Psoas muscle (tissue), 8 donors: ENCODE results near the gene NOTCH1. TPM values are rescaled to one million over a fixed set of nuclear protein-coding genes. Genes with fewer than 3 reads are reported as not detected.

Source experiments
- ATAC-seq, 4 donors: fragments of 200-7000 bp; cut with Tn5 transposase; one replicate each; pipeline ENCODE4 v1.9.1; 2020; ENCODE audit warnings: moderate library complexity in 3 of 4, mild to moderate bottlenecking in 2 of 4
- DNase-seq, 2 donors: peaks; one replicate each; pipeline ENCODE4 v3.0.0-alpha.2; 2020
- H3K27ac ChIP-seq: fragments of 200-600 bp; one replicate; pipeline ENCODE4 v1.8.0; 2022
- H3K27me3 ChIP-seq, 3 donors: fragments of 200-600 bp in 1 of 3; one replicate each; pipeline versions ENCODE4 v1.6.1 to v1.8.0; 2013 to 2022; ENCODE audit warnings: low read length in 2 of 3, mild to moderate bottlenecking in 2 of 3, moderate library complexity in 1 of 3; ENCODE audit not compliant: insufficient read depth in 3 of 3
- H3K36me3 ChIP-seq, 2 donors: fragments of 200-600 bp in 1 of 2; one replicate each; pipeline versions ENCODE4 v1.6.1 to v1.8.0; 2013 to 2022; ENCODE audit warnings: low read depth in 1 of 2, mild to moderate bottlenecking in 1 of 2, moderate library complexity in 1 of 2; ENCODE audit not compliant: insufficient read depth in 1 of 2
- H3K4me1 ChIP-seq: fragments of 200-600 bp; one replicate; pipeline ENCODE4 v1.8.0; 2022
- H3K4me3 ChIP-seq: fragments of 200-600 bp; one replicate; pipeline ENCODE4 v1.8.0; 2022; ENCODE audit warnings: mild to moderate bottlenecking
- H3K9me3 ChIP-seq: fragments of 200-600 bp; one replicate; pipeline ENCODE4 v1.8.0; 2022
- CTCF ChIP-seq: fragments of 200-600 bp; IDR thresholded peaks from one replicate; pipeline ENCODE4 v1.8.0; 2022; ENCODE audit warnings: antibody characterized with exemption
- WGBS, 3 donors: extraction: QIAGEN DNeasy Blood & Tissue Kit; methylation state at CpG; one replicate each; pipeline versions ENCODE4 v1.1.6 to v1.1.7; 2013; 5-methylcytosine and 5-hydroxymethylcytosine counted together
- intact Hi-C, 2 donors: fragments of 100-400 bp; cut with DNase I; formaldehyde crosslinking; loops; one replicate each; pipeline versions ENCODE4 v1.11.0 to v1.14.2; 2022
- polyA plus RNA-seq, 3 donors: library from polyadenylated mRNA; stranded (reverse); fragments of 200-250 nt; gene quantifications; one replicate each; pipeline ENCODE4 v1.2.3, GENCODE V29; 2013
- total RNA-seq, 4 donors: library from RNA; stranded (reverse); fragmentation: NEBNext Ultra II Directional in 2 of 4; extraction: Animal tissue kit (Norgen Biotek cat#: 25700) in 2 of 4; gene quantifications; one replicate each; pipeline versions ENCODE4 v1.2.1 to v1.2.4, GENCODE V29; 2021 to 2023
- donor health status: healthy with polysubstance abuse.
- donor health status: DM: no; HTN: no; CAD: no; lungs with moderate emphysema.
- donor health status: Bipolar disorder and iron deficiency.
- donor health status: healthy.
- donor health status: DM: yes; HTN: yes; CAD: no.
- donor health status: DM: no; HTN: no; CAD: no.
- donor health status: DM: no; HTN: no; CAD: no.
- donor health status: DM: yes; HTN: yes; CAD: no.

The NOTCH1 gene
- total and polyA plus RNA-seq, 7 donors, result 1.8 to 15.4 (median 8.7) TPM

GRCh38 chr9:136552117-136552703 lies 6.4 kb upstream of the NOTCH1 start:
- Histone ChIP-seq H3K9me3 (no peaks in the 10 kb centered on the region), H3K36me3 (no peaks in the 10 kb centered on the region), H3K27ac (no peak overlapping the region), H3K27me3 (no peaks in the 10 kb centered on the region), H3K4me1 (peaks cover 15% of the 10 kb centered on the region), H3K4me3 (no peak overlapping the region)
- TF ChIP-seq CTCF, result no peak
- WGBS, 3 donors, result 70 to 76% (median 72%) methylated on average over 22 of the region's 22 CpGs
- intact Hi-C loops, result no loop called here
- ATAC-seq, result no peak
- no peak for DNase-seq

- DNase-seq (peak; percentile 74 to 80), ATAC-seq (no peak)
- H3K9me3 ChIP-seq, result no peaks in the 10 kb centered on the region
- WGBS, 3 donors, result 48 to 54% (median 49%) methylated on average over 22 of the region's 22 CpGs
- no peak overlapping the region for H3K27ac ChIP-seq
- no peak overlapping the region for H3K4me3 ChIP-seq
- peaks cover 21% of the 10 kb centered on the region for H3K4me1 ChIP-seq
- H3K36me3 ChIP-seq, result no peaks in the 10 kb centered on the region
- H3K27me3 ChIP-seq, result no peaks in the 10 kb centered on the region
- TF ChIP-seq CTCF, result no peak
- intact Hi-C loops, result no loop called here
These were observed 5.7 kb upstream of the NOTCH1 start for GRCh38 chr9:136551401-136552116.

DNA sequence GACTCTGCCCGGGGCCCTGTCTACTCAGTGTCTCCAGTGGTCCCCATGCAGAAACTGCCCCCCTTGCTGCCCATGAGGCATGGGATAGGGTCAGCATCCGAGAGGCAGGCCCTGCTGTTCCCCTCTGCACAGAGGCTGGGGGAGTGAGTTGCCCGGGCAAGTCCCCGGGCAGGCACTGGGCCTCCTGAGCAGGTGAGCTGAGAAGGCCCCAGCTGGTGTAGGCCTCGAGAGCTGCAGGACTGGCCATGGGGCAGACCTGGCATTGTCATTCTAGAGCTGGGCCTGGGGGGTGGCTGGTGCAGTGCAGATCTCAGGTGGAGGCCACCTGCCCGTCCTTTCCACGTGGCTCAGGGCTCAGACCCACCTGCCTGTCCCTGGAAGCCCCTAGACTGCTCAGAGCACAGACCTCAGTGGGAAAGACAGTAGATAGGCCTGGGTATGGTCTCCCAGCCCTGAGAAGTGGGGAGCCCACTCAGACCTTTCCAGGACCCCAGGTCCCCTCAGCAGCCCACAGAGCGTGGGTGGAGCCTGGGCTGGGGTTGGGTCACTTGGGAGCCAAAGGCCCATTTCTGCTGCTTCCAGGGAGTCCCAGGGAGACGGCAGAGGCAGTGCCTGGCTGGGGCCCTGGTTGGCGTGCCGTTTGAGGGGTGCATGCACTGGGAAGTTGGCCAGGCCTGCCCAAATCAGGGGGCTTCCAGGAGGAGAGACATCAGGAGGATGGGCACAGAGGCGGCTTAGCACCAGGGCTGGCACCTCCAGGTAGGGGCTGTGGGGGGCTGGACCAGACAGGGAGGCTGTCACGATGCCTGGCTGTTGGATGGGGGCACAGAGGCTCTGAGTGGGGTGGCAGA lies 4.8 kb upstream of the NOTCH1 start:
- WGBS, 3 donors, result 86 to 90% (median 88%) methylated on average over 13 of the region's 13 CpGs
- H3K4me1 ChIP-seq, result peaks cover 25% of the 10 kb centered on the region
- H3K9me3 ChIP-seq, result no peaks in the 10 kb centered on the region
- no peak for TF ChIP-seq CTCF
- H3K27ac ChIP-seq, result no peak overlapping the region
- H3K4me3 ChIP-seq, result no peak overlapping the region
- H3K36me3 ChIP-seq, result no peaks in the 10 kb centered on the region
- intact Hi-C loops, result no loop called here
- DNase-seq, result no peak
- no peak for ATAC-seq
- no peaks in the 10 kb centered on the region for H3K27me3 ChIP-seq

DNA sequence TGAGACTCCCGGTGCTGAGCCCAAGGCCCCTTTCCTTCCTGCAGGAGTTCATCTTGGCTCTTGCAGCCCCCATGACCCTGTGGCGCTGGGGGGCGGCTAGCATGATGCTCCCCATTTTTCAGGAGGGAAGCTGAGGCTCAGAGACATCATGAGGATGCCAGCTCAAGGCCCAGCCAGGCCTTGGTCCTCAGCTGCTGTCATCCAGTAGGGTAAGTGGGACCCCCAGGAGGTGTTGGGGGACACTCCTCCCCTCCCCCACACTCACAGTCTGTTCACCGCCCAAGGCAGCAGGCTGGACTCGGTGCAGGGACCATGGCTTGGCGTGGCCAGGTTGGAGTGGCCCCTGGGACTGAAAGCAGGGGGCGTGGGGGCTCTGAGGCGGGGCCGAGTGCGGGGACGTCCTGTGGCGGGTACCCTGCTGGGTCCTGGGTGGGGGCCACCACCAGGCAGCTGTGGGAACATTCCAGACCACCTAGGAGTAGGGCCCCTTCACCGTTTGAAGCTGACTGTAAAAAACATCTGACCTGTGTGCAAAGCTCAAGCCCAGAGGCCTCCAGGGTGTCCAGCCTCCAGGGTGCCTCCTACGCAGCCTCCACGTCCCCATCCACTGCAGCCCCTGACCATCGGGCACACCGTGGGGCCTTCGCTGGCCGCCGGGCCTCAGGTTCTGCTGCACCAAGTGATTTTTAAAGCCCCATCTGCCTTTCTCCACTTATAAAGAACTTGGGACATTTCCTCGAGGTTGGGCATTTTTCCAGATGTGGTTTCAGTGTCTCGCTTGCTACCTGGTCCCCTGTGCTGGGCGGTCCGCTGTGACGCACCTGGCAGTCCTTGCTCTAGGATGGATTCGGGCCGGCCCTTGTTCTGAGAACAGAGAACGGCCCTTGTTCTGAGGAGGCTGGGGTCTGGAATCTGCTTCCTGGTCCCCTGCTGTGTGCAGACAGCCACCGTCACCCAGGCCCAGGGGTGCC lies 3.4 kb upstream of the NOTCH1 start:
- peak in 1 of 2 donors; percentile 16 for DNase-seq
- peaks cover 25% of the 10 kb centered on the region for H3K4me1 ChIP-seq
- no peaks in the 10 kb centered on the region for H3K36me3 ChIP-seq
- H3K27me3 ChIP-seq, result no peaks in the 10 kb centered on the region
- 87 to 90% (median 88%) methylated on average over 29 of the region's 29 CpGs for WGBS, 3 donors
- no peak for ATAC-seq
- no peaks in the 10 kb centered on the region for H3K9me3 ChIP-seq
- H3K4me3 ChIP-seq, result no peak overlapping the region
- TF ChIP-seq CTCF, result no peak
- no peak overlapping the region for H3K27ac ChIP-seq
- intact Hi-C loops, result loop anchor here in 1 of 2 donors (5.0 kb wide), 1 partner anchor 62 kb away; no protein-coding TSS in a partner anchor
